Astrocyte (in vitro differentiated cells and primary cell): Measurements from ENCODE around the gene PRICKLE1. TPM values are rescaled to one million over a fixed set of nuclear protein-coding genes. Genes with fewer than 3 reads are reported as not detected.

Experiments used
- DNase-seq: peaks from one replicate; pipeline ENCODE4 v3.0.0-alpha.2; 2010; ENCODE audit warnings: low read depth
- FAIRE-seq: peaks from 2 replicates; lab custom pipeline; 2011; peaks lifted over from hg19 to GRCh38; lab: Jason Lieb, UNC
- H2AFZ ChIP-seq: 2 replicates; pipeline ENCODE4 v1.6.0; 2012; ENCODE audit warnings: low read depth, low read length, inconsistent platforms
- H3K27ac ChIP-seq: 2 replicates; pipeline ENCODE4 v1.5.1; 2011; ENCODE audit warnings: low read depth, low read length, inconsistent platforms
- H3K27me3 ChIP-seq: 2 replicates; pipeline ENCODE4 v1.6.0; 2011; ENCODE audit warnings: low read length, inconsistent platforms; ENCODE audit not compliant: insufficient read depth
- H3K36me3 ChIP-seq: 2 replicates; pipeline ENCODE4 v1.5.1; 2011; ENCODE audit warnings: low read length, inconsistent platforms; ENCODE audit not compliant: insufficient read depth
- H3K4me1 ChIP-seq: 2 replicates; pipeline ENCODE4 v1.5.1; 2011; ENCODE audit warnings: low read length, inconsistent platforms; ENCODE audit not compliant: insufficient read depth
- H3K4me2 ChIP-seq: 2 replicates; pipeline ENCODE4 v1.6.0; 2012; ENCODE audit warnings: low read length, inconsistent platforms
- H3K4me3 ChIP-seq: 2 replicates; pipeline ENCODE4 v1.5.1; 2011; ENCODE audit warnings: low read depth, mild to moderate bottlenecking, low read length, inconsistent platforms; ENCODE audit not compliant: insufficient read depth
- H3K79me2 ChIP-seq: 2 replicates; pipeline ENCODE4 v1.6.0; 2012; ENCODE audit warnings: mild to moderate bottlenecking, low read length, inconsistent platforms; ENCODE audit not compliant: insufficient read depth
- H3K9ac ChIP-seq: 2 replicates; pipeline ENCODE4 v1.6.0; 2012; ENCODE audit warnings: mild to moderate bottlenecking, low read length, inconsistent platforms
- H3K9me3 ChIP-seq: 2 replicates; pipeline ENCODE4 v1.5.1; 2012; ENCODE audit warnings: low read depth, mild to moderate bottlenecking, low read length, inconsistent platforms; ENCODE audit not compliant: insufficient read depth
- H4K20me1 ChIP-seq: 2 replicates; pipeline ENCODE4 v1.6.0; 2012; ENCODE audit warnings: low read length, inconsistent platforms; ENCODE audit not compliant: insufficient read depth
- H3K27ac Mint-ChIP-seq: one replicate; pipeline ENCODE4 v1.8.0; 2021; ENCODE audit warnings: mild to moderate bottlenecking, mixed read lengths; ENCODE audit not compliant: unreplicated experiment
- H3K27me3 Mint-ChIP-seq: one replicate; pipeline ENCODE4 v1.8.0; 2021; ENCODE audit warnings: low read depth, mixed read lengths; ENCODE audit not compliant: unreplicated experiment
- H3K36me3 Mint-ChIP-seq: one replicate; pipeline ENCODE4 v1.8.0; 2021; ENCODE audit warnings: low read depth, mixed read lengths; ENCODE audit not compliant: unreplicated experiment
- H3K4me1 Mint-ChIP-seq: one replicate; pipeline ENCODE4 v1.8.0; 2021; ENCODE audit warnings: low read depth, mixed read lengths; ENCODE audit not compliant: unreplicated experiment
- H3K4me3 Mint-ChIP-seq: one replicate; pipeline ENCODE4 v1.8.0; 2021; ENCODE audit warnings: mild to moderate bottlenecking, moderate library complexity, mixed read lengths; ENCODE audit not compliant: unreplicated experiment
- H3K9me3 Mint-ChIP-seq: one replicate; pipeline ENCODE4 v1.8.0; 2021; ENCODE audit warnings: mild to moderate bottlenecking, mixed read lengths; ENCODE audit not compliant: unreplicated experiment
- CTCF ChIP-seq: IDR thresholded peaks from 2 replicates; pipeline ENCODE4 v1.5.1; 2011; ENCODE audit warnings: low read depth, mild to moderate bottlenecking, inconsistent platforms, low read length, moderate library complexity; ENCODE audit not compliant: insufficient read depth
- EZH2 ChIP-seq: IDR thresholded peaks from 2 replicates; pipeline ENCODE4 v1.6.1; 2012; ENCODE audit warnings: mild to moderate bottlenecking, low read length, inconsistent platforms; ENCODE audit not compliant: insufficient read depth
- total RNA-seq: library from RNA; stranded (reverse); gene quantifications from 2 replicates; pipeline ENCODE4 v1.2.1, GENCODE V29; 2021

PRICKLE1 gene
- total RNA-seq, 1 donor from 2014 or later = 34.9 TPM

- peaks cover 24% of the 10 kb centered on the region for H3K4me1 Mint-ChIP-seq
- H3K4me3 ChIP-seq = no peak overlapping the region
These were observed 104.5 kb downstream of the PRICKLE1 start for GRCh38 chr12:42484996-42485395.

GRCh38 chr12:42483521-42483790 is 106.1 kb downstream of the PRICKLE1 start:
- Mint-ChIP-seq H3K36me3 (peaks cover 3% of the 10 kb centered on the region), H3K9me3 (no peaks in the 10 kb centered on the region), H3K4me3 (peak overlapping the region; percentile 91), H3K27ac (peak overlapping the region; percentile 66), H3K4me1 (peaks cover 21% of the 10 kb centered on the region), H3K27me3 (peaks cover 15% of the 10 kb centered on the region)
- Histone ChIP-seq H2AFZ (peak overlapping the region; percentile 48), H3K9ac (peak overlapping the region; percentile 91), H3K4me2 (peak overlapping the region; percentile 90), H3K4me3 (peak overlapping the region; percentile 72), H3K9me3 (no peaks in the 10 kb centered on the region), H3K27ac (peak overlapping the region; percentile 75), H3K79me2 (peaks cover 89% of the 10 kb centered on the region), H3K27me3 (no peaks in the 10 kb centered on the region), H4K20me1 (peaks cover 83% of the 10 kb centered on the region), H3K4me1 (peaks cover 14% of the 10 kb centered on the region), H3K36me3 (no peaks in the 10 kb centered on the region)
- FAIRE-seq (no peak), DNase-seq (no peak)
- no peak for TF ChIP-seq EZH2
- TF ChIP-seq CTCF = no peak

More at GRCh38 chr12:42484996-42485395, 104.5 kb downstream of the PRICKLE1 start:
- FAIRE-seq (no peak), DNase-seq (no peak)
- H3K79me2 ChIP-seq = peaks cover 82% of the 10 kb centered on the region
- no peak overlapping the region for H3K27ac ChIP-seq
- Mint-ChIP-seq H3K27ac (no peak overlapping the region), H3K36me3 (peaks cover 5% of the 10 kb centered on the region), H3K27me3 (peaks cover 15% of the 10 kb centered on the region), H3K4me3 (peak overlapping the region; percentile 29), H3K9me3 (no peaks in the 10 kb centered on the region)
- TF ChIP-seq EZH2 (no peak), CTCF (no peak)
- H3K9me3 ChIP-seq = no peaks in the 10 kb centered on the region
- peaks cover 14% of the 10 kb centered on the region for H3K4me1 ChIP-seq
- H3K4me2 ChIP-seq = peak overlapping the region; percentile 90
- H3K36me3 ChIP-seq = no peaks in the 10 kb centered on the region
- no peak overlapping the region for H2AFZ ChIP-seq
- no peaks in the 10 kb centered on the region for H3K27me3 ChIP-seq
- H4K20me1 ChIP-seq = peaks cover 74% of the 10 kb centered on the region
- H3K9ac ChIP-seq = no peak overlapping the region

GRCh38 chr12:42482748-42483520 is 106.6 kb downstream of the PRICKLE1 start:
- H3K79me2 ChIP-seq = peaks cover 89% of the 10 kb centered on the region
- peaks cover 14% of the 10 kb centered on the region for H3K4me1 ChIP-seq
- Mint-ChIP-seq H3K27me3 (peaks cover 15% of the 10 kb centered on the region), H3K9me3 (no peaks in the 10 kb centered on the region), H3K27ac (peak overlapping the region; percentile 84), H3K4me3 (peak overlapping the region; percentile 94), H3K36me3 (no peaks in the 10 kb centered on the region), H3K4me1 (peaks cover 25% of the 10 kb centered on the region)
- TF ChIP-seq CTCF = peak; percentile 34
- TF ChIP-seq EZH2 = no peak
- H3K36me3 ChIP-seq = no peaks in the 10 kb centered on the region
- H3K9ac ChIP-seq = peak overlapping the region; percentile 91
- peak overlapping the region; percentile 75 for H3K27ac ChIP-seq
- FAIRE-seq = no peak
- DNase-seq = peak; percentile 45
- no peaks in the 10 kb centered on the region for H3K9me3 ChIP-seq
- peaks cover 84% of the 10 kb centered on the region for H4K20me1 ChIP-seq
- H3K4me2 ChIP-seq = peak overlapping the region; percentile 90
- no peaks in the 10 kb centered on the region for H3K27me3 ChIP-seq
- peak overlapping the region; percentile 72 for H3K4me3 ChIP-seq
- peak overlapping the region; percentile 48 for H2AFZ ChIP-seq
